WI38 (cell line): ENCODE results near the gene SLC16A13.

Experiments used
- H3K4me3 ChIP-seq: 2 replicates; pipeline ENCODE4 v1.5.1; 2011; ENCODE audit warnings: low read depth, mild to moderate bottlenecking, control low read depth, low read length
- CTCF ChIP-seq: IDR thresholded peaks from 2 replicates; pipeline ENCODE4 v1.5.1; 2012; ENCODE audit warnings: low read depth, mild to moderate bottlenecking, control low read depth, low read length

The SLC16A13 gene

GRCh38 chr17:7077911-7078546 lies 42.2 kb downstream of the SLC16A13 start:
- no peak overlapping the region for H3K4me3 ChIP-seq
- no peak for TF ChIP-seq CTCF

GRCh38 chr17:7078711-7079110 lies 42.9 kb downstream of the SLC16A13 start:
- TF ChIP-seq CTCF, result no peak
- no peak overlapping the region for H3K4me3 ChIP-seq

GRCh38 chr17:7079581-7080455 lies 44.0 kb downstream of the SLC16A13 start, which contains the start of gene CLEC10A:
Gene CLEC10A (minus strand): TSS chr17:7080251. CDS start chr17:7078812, 1,439 bp downstream.
- no peak for TF ChIP-seq CTCF
- H3K4me3 ChIP-seq, result no peak within 1 kb of the TSS

- TF ChIP-seq CTCF, result no peak
Observed at GRCh38 chr17:7080456-7081041, 44.7 kb downstream of the SLC16A13 start.

GRCh38 chr17:7081341-7082062 lies 45.7 kb downstream of the SLC16A13 start:
- no peak overlapping the region for H3K4me3 ChIP-seq
- TF ChIP-seq CTCF, result no peak

More at GRCh38 chr17:7080456-7081041, 44.7 kb downstream of the SLC16A13 start:
- no peak overlapping the region for H3K4me3 ChIP-seq

GRCh38 chr17:7083592-7083991 lies 47.8 kb downstream of the SLC16A13 start:
- H3K4me3 ChIP-seq, result no peak overlapping the region
- TF ChIP-seq CTCF, result no peak
